NCI-H2227 (cell line): ENCODE data around the gene NEAT1.

ENCODE experiments used
- DNase-seq: peaks from one replicate; lab custom pipeline; 2025; ENCODE audit not compliant: unreplicated experiment; lab: John Stamatoyannopoulos, UW

Gene NEAT1

GRCh38 chr11:65389294-65389980, 33.2 kb upstream of the NEAT1 start:
- DNase-seq, result no peak

DNA sequence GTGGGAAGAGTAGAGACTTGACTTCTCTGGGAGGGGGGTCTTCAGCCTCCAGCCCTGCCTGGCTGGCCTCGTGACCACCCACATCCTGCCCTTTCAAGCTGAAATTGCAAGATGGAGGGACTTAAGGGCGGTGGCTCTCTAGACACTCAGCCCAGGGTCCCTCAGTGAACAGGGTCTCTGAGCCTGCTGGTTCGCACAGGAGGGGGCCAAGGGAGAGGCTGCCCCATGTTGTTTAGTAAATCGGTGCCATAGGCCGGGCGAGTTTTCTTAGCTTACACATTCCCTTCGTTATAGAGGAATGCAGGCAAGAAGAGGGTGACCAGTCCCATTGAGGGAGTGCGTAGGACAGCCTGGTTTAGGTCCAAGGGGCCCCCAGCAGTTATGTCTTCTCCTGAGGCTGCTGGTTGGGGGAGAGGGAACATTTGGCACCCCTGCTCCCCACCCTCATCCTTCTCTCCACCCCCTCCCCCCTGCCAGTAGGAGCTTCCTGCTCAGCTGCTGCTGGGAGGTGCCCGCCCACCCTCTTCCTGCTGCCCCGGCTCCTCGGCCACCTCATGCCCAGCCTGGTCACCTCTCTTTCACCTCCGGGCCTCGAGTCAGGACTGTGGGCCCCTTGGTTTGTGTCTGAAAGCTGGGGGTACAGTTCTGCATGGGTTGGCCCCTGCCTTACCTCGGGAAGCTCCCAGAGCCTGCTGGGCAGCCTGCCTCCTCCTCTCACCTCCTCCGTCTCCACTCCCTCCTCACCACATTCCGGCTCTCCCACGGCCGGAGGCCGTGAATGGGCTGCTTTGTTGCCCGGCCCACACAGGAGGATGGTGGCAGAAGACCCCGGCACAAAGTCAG, 32.3 kb upstream of the NEAT1 start:
- DNase-seq, result no peak

DNA sequence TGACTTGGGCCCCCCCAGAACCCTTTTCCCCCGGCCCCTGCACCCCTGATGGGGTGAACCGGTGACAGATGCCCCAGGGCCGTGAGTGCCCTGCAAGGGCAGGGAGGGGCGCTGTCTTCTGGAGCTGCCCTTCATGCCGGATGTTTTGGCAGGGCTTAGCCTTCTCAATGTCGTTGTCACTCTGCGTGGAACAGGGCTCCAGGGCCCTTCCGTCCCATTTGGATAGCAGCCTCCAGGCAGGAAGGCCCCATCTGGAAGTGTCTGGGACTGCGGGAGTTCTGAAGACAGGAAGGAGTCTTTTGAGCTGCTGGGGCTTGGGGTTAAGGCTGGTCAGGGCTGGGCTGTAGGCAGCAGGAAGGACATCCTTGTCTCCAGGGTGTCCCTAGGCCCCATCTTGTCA, 31.6 kb upstream of the NEAT1 start:
- no peak for DNase-seq

- DNase-seq, result no peak
These were observed 30.3 kb upstream of the NEAT1 start for GRCh38 chr11:65392186-65392829.

DNA sequence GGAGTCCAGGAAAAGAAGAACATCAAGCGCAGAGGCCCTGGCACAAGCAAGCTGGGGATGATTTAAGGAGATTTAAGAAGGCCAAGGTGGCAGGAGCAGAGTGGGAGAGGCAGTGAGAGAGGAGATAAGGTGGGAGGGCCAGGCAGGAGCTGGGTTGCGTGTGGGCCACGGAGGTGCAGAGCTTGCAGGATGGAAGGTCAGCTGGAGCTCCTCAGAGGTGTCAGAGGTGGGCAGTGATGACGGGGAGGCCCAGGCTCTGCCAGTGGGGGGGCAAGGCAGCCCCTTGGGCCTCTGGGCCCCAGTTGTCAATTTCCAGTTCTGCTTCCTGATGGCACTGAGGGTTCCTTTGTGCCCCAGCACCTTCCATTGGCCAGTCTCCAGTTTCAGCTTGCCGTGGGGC, 29.7 kb upstream of the NEAT1 start:
- DNase-seq, result no peak

DNA sequence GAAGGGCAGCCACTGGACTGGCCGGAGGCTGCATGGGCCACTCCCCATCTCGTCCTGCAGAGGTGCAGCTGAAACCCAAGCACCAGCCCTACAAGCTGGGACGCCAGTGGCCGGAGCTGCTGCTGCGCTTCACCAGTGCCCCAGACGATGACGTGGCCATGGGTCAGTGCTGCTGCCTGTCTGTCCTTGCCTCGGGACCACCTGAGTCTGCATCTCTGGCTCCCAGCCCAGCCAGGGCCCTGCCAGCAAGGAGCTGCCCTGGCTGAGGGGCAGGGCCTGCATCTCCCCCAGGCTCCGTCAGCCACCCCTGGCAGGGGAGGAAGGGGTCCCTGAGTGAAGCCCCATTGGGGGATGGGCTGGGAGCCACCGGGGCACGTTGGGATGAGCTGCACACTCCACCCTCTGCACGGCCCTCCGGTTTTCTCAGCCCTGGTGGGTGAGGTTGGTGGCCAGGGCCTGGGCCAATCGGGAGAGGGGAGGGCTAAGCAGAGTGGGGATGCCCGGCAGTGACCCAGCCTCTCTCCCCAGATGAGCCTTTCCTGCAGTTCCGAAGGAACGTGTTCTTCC, 29.0 kb upstream of the NEAT1 start:
- no peak for DNase-seq

DNA sequence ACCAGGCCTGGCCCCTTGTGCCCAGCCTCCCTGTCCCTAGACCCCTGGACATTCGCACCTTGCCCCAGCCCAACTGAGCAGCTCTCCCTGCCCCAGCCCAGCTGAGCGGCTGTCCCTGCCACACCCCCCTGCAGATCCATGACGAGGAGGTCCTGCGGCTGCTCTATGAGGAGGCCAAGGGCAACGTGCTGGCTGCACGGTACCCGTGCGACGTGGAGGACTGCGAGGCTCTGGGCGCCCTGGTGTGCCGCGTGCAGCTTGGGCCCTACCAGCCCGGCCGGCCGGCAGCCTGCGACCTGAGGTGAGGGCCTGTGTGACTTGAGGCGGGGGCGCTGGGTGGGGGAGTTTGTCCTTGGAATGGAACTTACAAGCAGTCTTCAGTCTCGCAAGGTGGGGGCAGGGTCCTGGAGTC, 28.5 kb upstream of the NEAT1 start:
- no peak for DNase-seq

DNA sequence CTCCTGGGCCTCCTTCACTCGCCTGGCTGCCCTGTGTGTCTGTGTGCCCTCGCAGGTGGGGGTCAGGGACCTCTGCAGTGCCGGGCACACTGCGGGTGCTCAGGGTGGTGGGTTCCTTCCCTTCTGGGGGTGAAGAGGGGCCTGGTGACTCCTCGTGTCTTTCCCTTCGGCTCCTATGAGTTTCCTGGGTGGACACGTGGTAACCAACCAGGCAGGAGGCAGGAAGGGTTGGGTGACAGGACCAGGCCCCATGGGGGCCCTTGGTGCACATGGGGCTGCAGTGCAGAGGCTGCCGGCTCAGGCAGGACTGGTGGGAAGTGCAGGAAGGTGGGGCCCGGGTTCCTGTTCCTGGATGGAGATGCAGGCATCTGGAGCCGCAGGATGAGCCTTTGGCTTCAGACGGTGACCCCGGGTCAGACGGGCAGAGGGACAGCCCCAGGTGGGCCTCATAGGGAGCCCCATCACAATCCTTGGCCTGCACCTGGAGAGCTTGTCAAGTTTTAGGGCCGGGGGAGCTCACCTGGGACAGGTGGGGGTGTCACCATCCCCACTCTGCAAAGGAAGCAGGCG, 26.6 kb upstream of the NEAT1 start:
- no peak for DNase-seq

DNA sequence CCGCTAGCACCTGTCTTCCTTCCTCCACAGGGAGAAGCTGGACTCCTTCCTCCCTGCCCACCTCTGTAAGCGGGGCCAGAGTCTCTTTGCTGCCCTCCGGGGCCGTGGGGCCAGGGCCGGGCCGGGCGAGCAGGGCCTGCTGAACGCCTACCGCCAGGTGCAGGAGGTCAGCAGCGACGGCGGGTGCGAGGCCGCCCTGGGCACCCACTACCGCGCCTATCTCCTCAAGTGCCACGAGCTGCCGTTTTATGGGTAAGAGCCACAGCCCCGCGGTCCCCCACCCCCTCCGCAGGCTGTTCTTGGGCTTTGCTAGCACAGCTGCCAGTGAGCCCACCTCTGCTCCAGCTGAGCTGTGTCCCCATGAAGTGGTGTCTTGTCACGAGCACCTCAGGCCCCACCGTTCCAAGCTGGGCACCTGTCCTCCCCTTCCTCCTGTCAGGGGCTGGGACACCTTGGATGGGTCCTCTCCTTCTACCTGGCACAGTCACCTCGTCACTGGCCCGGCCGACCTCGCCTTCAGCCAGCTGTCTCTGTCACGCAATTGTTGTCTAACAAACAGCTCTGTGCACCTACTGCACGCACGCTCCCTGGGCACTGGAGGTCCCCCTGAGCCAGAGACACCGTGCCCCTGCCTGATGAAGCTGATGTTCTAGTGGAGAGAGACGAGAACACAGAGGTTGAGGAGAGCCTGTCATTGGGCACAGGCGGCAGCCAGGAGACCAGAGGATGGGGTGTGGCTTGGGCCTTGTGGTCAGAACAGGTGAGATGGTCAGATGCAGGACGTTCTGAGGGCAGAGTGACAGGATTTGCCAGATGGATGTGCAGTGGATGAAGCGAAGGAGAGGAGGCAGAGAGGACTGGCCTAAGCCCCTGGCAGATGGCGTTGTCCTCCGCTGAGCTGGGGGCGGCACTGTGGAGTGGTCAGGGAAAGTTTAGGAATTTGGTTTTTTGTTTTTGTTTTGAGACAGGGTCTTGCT, 25.5 kb upstream of the NEAT1 start:
- DNase-seq, result no peak

DNA sequence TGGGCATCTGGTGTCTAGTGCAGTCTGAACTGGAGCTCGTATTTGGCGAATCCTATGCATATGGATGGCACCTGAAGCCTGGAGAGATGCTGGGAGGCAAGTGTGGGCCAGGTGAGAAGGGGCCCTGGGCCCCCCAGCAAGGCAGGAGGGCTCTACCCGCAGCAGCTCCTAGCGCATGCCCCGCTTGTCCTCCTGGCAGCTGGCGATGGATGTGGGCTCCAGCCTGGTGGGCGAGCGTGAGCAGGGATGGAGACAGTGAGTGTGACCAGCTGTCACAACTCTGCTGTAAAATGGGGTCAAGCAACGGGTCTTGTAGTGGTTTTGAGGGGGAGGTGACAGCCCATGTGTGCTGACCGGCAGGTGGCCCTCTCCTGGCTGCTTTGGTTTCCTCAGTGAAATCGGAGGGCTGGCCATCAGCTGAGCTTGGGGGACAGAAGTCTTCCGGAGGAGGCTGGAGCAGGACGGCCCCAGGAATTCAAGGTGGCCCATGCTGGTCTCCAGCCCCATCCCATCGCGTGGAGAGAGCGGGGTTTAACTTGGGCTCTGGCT, 24.2 kb upstream of the NEAT1 start:
- no peak for DNase-seq

- no peak for DNase-seq
These were observed 23.3 kb upstream of the NEAT1 start for GRCh38 chr11:65399249-65399648.

- no peak for DNase-seq
These were observed 22.8 kb upstream of the NEAT1 start for GRCh38 chr11:65399845-65400244.

- DNase-seq, result no peak
These were observed 22.1 kb upstream of the NEAT1 start for GRCh38 chr11:65400307-65401072.

DNA sequence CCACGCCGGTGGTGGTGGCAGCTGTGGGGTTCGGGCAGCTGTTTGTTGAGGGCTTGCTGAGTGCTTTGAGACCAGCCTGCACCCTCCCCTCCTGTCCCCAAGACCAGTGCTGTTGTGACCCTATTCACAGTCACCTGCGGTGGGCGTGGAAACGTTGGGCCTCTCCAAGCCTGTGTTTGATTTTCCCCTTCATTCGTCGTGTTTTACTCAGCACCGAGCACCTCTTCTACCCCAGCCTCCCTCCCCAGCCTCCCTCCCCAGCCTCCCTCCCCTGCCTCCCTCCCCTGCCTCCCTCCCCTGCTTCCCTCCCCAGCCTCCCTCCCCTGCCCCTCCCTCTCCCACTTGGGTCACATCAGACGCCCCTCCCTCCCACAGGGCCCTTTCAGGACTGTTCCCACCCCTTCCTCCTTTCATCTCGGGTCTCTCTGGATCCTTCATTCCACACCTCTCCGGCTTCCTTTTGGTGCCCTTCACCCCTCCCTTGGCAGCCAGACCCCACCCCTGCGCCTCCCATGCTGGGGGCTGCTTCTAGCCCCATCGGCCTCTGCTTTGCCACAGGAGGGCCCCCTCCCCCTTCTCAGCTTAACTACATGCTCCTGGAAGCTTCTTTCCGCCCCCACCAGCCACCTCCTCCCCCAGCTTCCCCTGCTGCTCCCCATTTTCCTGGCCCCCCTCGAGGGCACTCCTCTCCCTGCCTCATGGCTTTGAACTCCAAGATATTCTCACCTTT, 21.4 kb upstream of the NEAT1 start:
- no peak for DNase-seq

GRCh38 chr11:65401803-65402248, 20.8 kb upstream of the NEAT1 start:
- no peak for DNase-seq

GRCh38 chr11:65402790-65403189, 19.8 kb upstream of the NEAT1 start:
- no peak for DNase-seq

GRCh38 chr11:65403607-65404121, 18.9 kb upstream of the NEAT1 start:
- no peak for DNase-seq

- DNase-seq, result no peak
These were observed 18.4 kb upstream of the NEAT1 start for GRCh38 chr11:65404210-65404609.
